Endothelial cell of umbilical vein (primary cell): Measurements from ENCODE around the gene CPNE5.

Experiments
- EZH2 ChIP-seq: IDR thresholded peaks from 2 replicates; pipeline ENCODE4 v1.6.1; 2012; ENCODE audit warnings: borderline replicate concordance, low read depth, mild to moderate bottlenecking, moderate library complexity, low read length, inconsistent platforms; ENCODE audit not compliant: severe bottlenecking
- FOS ChIP-seq: IDR thresholded peaks from 2 replicates; pipeline ENCODE4 v1.6.1; 2011; ENCODE audit warnings: mild to moderate bottlenecking, low read length, moderate library complexity, borderline replicate concordance; ENCODE audit not compliant: insufficient read depth
- GATA2 ChIP-seq: IDR thresholded peaks from 2 replicates; pipeline ENCODE4 v1.7.0; 2011; ENCODE audit warnings: low read depth, mild to moderate bottlenecking, moderate library complexity, mixed read lengths, low read length; ENCODE audit not compliant: insufficient read length, insufficient read depth
- MYC ChIP-seq: IDR thresholded peaks from one replicate; pipeline ENCODE4 v1.6.1; 2011; ENCODE audit warnings: mild to moderate bottlenecking, low read depth, low read length
- POLR2A ChIP-seq: IDR thresholded peaks from 2 replicates; pipeline ENCODE4 v1.6.1; 2012; ENCODE audit warnings: low read depth, mild to moderate bottlenecking, control low read depth, low read length
- POLR2AphosphoS5 ChIP-seq: IDR thresholded peaks from 2 replicates; pipeline ENCODE4 v1.6.1; 2012; ENCODE audit warnings: low read depth, mild to moderate bottlenecking, control low read depth, low read length, moderate library complexity; ENCODE audit not compliant: insufficient read depth
- TF ChIP-seq, protein P1 (sequence below), 2 donors: IDR thresholded peaks; 1 replicate in 1 of 2; 2 replicates in 1 of 2; pipeline ENCODE4 v1.5.1; 2011; ENCODE audit warnings: low read length in 2 of 2, mild to moderate bottlenecking in 2 of 2, moderate library complexity in 2 of 2, control low read depth in 1 of 2, inconsistent platforms in 1 of 2, low read depth in 1 of 2; ENCODE audit not compliant: insufficient read depth in 1 of 2; ENCODE audit errors: extremely low read depth in 1 of 2
- TF ChIP-seq, protein P2 (sequence below): IDR thresholded peaks from 2 replicates; pipeline ENCODE4 v1.6.1; 2011; ENCODE audit not compliant: insufficient read depth, insufficient read length

DNA sequence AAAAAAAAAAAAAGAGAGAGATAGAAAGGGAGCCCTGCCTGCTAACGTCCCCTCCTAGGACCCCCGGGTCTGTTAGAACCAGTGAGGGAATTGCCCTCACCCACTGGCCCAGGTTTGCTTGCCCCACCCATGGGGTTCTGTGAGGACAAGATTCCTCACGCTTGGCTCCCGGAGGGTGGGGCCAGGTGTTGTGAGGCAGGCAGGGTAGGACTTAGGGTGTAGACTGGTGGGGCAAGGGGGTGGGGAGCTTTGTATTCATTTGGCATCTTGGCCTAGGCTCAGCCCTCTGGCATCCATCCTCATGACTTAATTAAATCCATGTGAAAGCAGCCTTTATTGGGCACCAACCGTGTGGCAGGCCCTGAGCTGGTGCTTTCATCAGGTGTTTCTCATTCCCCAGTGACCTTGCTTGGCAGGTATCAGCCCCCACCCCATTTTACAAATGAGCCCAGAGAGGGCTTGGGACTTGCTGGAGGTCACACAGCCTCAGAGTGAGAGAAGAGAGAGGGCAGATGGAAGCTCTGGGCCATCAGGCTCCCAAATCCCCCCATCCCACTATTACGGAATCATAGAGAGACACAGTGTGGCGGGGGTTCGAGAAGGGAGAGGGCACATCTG, 122.7 kb downstream of the CPNE5 start:
- TF ChIP-seq, protein P1, sequence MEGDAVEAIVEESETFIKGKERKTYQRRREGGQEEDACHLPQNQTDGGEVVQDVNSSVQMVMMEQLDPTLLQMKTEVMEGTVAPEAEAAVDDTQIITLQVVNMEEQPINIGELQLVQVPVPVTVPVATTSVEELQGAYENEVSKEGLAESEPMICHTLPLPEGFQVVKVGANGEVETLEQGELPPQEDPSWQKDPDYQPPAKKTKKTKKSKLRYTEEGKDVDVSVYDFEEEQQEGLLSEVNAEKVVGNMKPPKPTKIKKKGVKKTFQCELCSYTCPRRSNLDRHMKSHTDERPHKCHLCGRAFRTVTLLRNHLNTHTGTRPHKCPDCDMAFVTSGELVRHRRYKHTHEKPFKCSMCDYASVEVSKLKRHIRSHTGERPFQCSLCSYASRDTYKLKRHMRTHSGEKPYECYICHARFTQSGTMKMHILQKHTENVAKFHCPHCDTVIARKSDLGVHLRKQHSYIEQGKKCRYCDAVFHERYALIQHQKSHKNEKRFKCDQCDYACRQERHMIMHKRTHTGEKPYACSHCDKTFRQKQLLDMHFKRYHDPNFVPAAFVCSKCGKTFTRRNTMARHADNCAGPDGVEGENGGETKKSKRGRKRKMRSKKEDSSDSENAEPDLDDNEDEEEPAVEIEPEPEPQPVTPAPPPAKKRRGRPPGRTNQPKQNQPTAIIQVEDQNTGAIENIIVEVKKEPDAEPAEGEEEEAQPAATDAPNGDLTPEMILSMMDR (IDR thresholded peaks at IDR 0.05; ENCODE audit: extremely low read depth in 1 of 2, insufficient read depth in 1 of 2, low read depth in 1 of 2, low read length in 2 of 2) = no peak
- TF ChIP-seq POLR2A = no peak
- no peak for TF ChIP-seq FOS
- no peak for TF ChIP-seq EZH2
- no peak for TF ChIP-seq POLR2AphosphoS5
- TF ChIP-seq, protein P2, sequence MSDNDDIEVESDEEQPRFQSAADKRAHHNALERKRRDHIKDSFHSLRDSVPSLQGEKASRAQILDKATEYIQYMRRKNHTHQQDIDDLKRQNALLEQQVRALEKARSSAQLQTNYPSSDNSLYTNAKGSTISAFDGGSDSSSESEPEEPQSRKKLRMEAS = no peak
- TF ChIP-seq MYC = no peak
- TF ChIP-seq GATA2 = no peak
